NCI-H446 (cell line): ENCODE measurements around the gene MCM8.
"Not testable (repeated sequence)": the region's sequence is repeated elsewhere in the genome, so short reads cannot be mapped to it uniquely, and the experiment has no call there.

ENCODE experiments used
- DNase-seq, 2 experiments: peaks; one replicate each; lab custom pipeline; 2025; lab: John Stamatoyannopoulos, UW

MCM8 gene

GRCh38 chr20:6006603-6006949, 56.1 kb downstream of the MCM8 start:
- DNase-seq: no peak

DNA sequence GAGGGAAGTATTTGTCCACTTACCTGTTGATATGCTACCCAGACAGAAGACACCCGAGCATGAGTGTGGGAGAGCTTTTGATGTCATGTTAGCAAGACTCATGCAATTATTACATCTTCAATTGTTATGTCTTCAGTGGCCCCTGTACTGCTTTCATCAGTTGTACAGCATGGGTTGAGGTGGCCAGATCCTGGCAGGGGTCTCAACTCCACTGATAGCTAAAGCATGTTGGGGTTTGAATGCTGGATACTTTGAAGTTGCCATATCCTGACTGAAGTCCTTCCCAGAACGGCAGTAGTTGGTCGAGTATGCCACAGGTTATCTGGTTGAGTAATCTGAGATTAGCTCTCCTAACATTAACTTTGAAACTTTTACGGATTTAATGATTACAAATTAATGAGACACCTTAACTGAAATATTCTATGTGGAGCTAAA, 56.7 kb downstream of the MCM8 start:
- DNase-seq: no peak

DNA sequence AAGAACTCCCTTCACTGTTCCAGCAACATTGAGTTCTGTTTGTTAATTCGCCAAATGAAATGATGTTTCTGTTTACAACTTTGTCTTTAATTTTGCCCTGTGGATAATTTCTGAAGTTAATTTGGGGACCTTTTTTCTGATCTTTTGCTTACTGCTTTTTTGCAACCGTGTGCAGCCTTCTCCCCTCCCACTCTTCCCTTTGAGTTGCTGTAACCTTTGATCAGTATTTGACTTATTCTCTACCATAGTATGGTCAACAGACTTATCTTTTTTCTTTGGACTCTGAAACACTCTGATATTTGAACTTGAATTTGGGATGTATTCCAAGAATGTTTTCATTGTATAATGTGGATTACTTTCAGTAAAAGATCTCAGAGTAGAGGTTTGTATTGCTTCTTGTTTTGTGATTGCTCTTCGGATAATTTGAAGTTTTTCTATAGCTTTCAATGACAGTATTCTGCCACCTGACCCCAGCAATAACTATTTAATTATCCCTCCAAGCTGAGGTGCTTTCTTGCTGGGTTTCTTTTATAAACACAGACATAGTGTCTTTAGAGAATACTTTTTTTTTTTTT, 57.2 kb downstream of the MCM8 start:
- no peak for DNase-seq

- peak; percentile 73 to 92 for DNase-seq
Measured at GRCh38 chr20:6008254-6008653, 57.8 kb downstream of the MCM8 start.

- no peak for DNase-seq
Measured at GRCh38 chr20:6012179-6012578, 61.7 kb downstream of the MCM8 start.

GRCh38 chr20:6014017-6014416, 63.6 kb downstream of the MCM8 start:
- no peak for DNase-seq

GRCh38 chr20:6014957-6015356, 64.5 kb downstream of the MCM8 start:
- DNase-seq: no peak

- DNase-seq: no peak
Measured at GRCh38 chr20:6017467-6017866, 67.0 kb downstream of the MCM8 start.

GRCh38 chr20:6017880-6018279, 67.4 kb downstream of the MCM8 start:
- no peak for DNase-seq

GRCh38 chr20:6024768-6025167, 74.3 kb downstream of the MCM8 start:
- DNase-seq: no peak

GRCh38 chr20:6026051-6026450, 75.6 kb downstream of the MCM8 start:
- DNase-seq: no peak

DNA sequence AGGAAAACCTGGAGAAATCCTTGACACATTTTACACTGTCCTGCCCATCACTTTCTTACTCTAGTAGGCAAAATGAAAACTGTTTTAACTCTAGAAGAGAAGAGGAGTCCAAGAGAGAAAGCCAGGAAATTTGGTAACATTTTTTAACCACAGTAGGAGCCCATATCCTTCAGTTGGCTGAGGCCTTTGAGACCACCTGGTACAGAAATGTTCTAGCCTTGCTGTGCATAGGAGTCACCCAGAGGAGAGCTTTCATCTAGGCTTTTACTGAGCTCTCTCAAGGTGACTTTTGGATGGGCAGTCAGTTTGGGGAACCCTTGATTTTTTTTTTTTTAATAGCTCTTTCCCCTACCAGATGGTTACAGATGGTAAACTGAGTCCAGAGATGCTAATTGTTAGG, 78.4 kb downstream of the MCM8 start:
- DNase-seq: no peak

DNA sequence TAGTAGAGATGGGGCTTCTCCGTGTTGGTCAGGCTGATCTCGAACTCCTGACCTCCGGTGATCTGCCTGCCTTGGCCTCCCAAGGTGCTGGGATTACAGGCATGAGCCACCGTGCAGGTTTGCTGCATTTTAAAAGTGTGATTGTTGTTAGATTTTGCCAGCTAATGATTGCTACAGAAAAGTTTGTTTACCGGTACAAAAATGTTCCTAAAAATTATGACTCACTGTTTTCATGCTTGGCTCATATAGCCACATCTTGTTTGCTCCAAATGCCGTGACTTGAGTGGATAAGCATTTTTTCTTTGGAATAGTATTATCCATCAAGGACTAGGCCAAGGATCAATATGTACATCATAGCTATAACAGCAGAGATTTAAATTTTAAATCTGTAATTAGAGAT, 79.1 kb downstream of the MCM8 start:
- DNase-seq: no peak

DNA sequence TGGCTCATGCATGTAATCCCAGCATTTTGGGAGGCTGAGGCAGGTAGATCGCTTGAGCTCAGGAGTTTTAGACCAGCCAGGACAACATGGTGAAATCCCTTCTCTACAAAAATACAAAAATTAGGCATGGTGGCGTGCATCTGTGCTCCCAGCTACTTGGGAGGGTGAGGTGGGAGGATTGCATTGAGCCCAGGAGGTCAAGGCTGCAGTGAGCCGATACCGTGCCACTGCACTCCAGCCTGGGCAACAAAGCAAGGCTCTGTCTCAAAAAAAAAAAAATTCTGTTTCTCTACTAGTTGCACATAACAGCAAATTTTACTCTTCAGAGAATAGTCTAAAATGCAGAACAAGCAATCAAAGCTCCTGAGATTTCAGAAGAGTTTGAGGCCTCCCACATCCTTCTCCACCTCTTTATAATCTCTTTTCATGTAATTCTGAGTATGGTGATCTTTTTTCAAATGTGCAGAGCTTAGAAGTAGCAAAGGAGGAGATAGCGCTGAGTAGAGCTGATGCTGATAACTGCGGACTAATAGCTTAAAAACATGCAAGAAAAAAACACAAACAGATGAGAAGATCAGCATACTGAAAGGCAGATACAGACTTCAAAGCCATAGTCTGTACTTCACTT, 80.1 kb downstream of the MCM8 start:
- DNase-seq: no peak

GRCh38 chr20:6032907-6033306, 82.5 kb downstream of the MCM8 start:
- not testable (repeated sequence) for DNase-seq

DNA sequence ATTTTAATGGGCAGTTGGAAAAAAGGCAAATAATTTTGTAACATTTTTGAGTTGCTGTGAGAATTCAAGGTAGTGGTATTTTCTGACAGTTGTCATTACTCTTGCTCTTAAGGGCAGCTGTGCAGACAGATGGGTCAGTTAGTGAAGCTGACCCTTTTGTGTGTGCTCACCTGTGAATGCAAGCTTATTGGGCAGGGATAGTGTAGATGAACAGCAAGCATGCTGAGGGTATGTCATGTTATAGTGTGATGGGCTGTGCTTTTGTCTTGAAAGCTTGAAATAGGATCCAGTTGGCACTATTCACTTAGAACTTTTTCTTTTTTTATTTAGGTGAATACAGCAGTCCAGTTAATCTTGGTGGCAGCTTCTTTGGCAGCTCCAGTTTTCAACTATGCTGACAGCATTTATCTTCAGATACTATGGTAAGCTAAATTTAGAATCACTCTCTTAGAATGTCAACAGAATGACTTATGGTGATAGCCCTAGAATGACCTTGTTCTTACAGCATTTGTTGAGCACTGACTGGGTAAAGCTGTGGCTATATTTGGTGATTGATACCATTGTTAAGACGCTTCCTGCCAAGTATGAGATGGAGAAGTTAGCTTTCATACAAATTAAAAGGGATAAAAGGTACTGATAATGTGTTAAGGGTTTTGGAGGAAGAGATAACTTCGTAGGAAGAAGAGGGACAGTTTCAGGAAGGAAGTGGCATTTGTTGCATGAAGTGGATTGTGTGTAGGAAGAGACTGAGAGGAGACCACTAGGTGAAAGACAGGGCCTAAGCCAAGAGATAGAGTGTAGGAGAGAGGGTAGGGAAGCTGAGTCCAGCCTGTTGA, 83.9 kb downstream of the MCM8 start:
- no peak for DNase-seq

DNA sequence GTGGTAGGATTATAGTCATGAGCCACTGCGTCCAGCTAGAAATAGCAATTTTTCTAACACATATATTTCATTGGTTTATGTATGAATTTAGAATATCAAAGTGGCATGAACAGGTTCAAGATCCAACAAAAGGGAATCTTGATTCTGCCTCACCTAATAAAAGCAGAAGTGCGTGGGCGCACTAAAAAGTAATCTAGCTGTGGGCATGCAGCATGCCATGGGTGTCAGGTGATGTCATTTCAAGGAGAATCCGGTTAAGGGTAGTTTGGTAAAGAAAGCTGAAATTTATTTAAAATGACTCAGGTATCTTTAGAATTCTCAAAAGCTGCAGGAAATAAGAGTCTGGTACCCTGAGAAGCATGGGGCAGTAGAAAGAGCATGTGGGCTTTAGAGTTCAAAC, 85.8 kb downstream of the MCM8 start:
- no peak for DNase-seq

DNA sequence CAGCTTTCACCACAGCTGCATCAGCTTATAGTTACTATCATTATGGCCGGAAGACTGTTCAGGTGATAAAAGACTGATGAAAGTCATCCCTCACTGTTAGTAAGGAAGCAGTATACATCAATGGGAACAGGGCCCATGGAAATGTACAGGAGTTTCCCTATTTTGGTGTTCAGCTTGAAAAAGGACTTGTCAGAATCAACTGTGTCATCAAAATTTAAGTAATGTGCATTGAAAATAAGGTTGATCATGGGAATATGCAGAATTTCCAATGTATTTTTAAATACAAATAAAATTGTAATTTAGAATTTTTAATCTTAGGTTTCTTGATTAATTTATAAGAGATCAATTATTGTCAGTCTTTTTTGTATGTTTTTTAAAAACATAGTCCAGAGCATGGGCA, 86.6 kb downstream of the MCM8 start:
- no peak for DNase-seq

DNA sequence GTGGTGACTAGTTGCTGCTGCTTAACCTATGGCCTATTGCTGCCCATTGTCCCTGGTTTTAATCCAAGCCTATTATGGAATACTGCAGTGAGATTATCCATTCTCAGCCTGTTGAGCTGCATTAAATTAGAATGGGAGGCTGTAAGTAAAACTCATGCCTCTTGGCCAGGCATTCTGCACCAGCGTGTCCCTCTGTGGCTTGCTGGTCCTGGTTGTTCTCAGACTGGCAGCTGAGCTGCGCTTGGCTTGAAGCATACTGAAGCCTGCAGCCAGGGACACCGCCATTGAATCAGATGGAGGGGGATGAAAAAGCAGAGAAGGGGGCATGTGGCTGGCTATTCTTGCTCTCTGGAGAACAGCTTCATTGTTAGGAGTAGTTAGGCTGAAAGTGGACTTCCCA, 87.8 kb downstream of the MCM8 start:
- no peak for DNase-seq

GRCh38 chr20:6039766-6040165, 89.3 kb downstream of the MCM8 start:
- no peak for DNase-seq

DNA sequence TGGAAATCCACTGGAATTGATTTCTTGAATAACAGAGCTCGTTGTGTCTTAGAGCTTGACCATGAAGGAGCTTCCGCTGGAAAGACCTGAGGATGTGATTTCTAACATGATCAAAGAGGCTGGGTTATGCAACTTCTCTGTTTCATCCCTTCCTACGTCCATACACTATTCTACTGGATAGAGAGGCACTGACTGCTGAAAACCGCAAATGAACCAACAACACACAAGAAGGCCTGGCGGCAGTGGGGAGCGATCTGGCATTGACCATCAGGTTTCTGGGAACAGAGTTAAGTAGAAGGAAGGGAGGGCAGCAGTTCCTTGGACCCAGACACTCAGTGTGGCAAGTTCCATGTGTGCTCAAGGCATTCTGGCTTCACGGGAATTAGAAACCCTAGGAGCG, 90.1 kb downstream of the MCM8 start:
- no peak for DNase-seq

- no peak for DNase-seq
Measured at GRCh38 chr20:6040958-6041807, 90.7 kb downstream of the MCM8 start.
